ENCODE results near the gene ZBTB24. TPM values are rescaled to one million over a fixed set of nuclear protein-coding genes. Genes with fewer than 3 reads are reported as not detected.
"Not testable (repeated sequence)": the region's sequence is repeated elsewhere in the genome, so short reads cannot be mapped to it uniquely, and the experiment has no call there.

The ZBTB24 gene
- polyA plus RNA-seq, 4 donors, result 5.4 to 16.1 (median 15.3) TPM

DNA sequence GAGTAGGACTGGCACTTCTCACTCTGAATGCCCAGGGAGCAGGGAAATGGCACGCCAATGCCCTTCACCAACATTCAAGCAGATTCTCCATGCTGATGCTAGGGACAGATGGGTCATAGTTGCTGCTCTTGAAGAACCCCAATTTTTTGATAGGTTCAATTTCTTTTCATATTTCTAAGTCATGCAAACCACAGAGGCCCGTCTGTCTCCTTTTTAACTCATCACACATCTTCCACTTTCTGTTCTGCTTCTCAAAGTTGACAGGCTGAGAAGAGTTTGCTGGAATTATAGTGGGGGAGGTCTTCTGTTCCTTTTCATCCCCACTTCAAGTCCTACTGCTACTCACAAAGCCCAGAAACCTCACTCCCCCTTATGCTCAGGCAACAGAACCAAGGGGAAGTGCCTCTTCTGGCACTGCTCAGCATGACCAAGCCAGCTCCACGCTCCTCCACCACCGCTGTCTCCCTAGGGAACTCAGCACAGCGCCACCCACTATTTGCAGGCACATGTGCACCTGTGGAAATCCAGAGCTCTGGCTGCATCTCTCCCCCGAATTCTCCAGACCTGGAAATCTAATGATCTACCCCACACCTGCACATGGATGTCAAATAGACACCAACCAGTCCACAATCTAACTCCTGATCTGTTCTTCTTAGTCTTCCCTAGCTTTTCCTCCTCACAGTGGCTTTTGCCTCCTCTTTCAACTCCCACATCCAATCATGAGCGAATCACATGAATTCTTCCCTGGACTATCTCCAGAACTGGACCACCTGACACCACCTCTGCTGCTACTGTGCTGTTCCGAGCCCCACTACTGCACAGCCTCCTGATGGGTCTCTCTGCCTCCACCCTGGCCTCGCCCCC is 10.7 kb downstream of the ZBTB24 start:
- DNase-seq (ENCODE audit: low read depth in 4 of 4, low spot score in 3 of 4), result no peak

DNA sequence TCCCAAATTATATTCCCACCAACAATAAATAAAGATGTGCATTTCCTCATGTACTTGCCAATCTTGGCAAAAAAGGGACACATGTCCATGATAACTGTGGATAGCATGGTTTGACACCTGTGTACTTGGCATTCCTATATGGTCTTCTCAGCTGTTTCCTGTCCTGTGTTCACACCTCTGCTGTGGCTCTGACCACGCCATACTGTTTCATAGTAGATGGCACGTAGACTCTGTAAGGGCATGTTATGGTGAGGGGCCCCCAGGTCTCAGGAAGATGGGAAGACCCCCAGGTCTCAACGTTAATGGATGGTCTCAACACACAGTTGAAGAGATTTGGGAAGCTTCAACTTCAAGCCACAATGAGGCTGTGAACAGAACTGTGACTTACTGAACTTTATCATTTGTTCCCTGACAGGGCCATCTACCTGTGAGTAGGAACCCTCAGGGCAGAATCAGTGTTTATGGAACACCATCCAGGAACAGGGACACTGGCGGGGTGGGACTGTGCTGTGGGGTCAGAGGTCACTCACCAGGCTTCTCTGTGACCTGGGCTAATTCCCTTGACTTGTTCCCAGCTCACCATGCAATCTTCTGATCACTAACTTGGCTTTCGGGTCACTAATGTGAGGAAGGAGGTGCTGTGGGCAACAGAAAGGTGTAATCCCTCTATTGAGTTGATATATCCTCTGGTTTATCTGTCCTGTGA is 11.8 kb downstream of the ZBTB24 start:
- no peak for DNase-seq (ENCODE audit: low read depth in 4 of 4, low spot score in 3 of 4)

DNA sequence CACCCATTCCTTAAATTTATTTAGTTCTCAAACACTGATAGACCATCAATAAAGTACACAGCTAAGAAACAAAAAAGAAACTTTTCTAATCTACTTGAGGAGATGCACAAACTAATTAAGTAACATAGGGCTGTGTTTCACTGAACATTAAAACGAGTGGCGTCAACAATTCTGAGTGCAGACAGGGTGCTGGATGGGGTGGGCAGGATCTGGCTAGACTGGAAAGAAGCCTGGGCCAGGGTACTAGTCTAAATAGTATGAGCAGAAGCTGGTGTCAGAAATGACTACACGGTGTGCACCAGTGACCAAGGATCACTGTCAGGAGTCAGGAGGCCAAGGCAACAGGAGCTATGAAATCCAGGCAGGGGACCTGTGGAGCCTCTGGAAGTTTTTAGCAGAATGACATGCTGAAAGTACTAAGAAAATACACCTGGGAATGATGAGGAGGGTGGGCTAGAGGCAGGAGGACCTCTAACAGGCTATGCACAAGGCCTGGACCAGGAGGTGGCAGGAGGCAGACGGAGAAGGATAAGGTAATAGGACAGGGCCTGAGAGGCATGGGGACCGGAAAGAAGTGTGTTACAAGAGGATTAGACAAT is 13.3 kb downstream of the ZBTB24 start:
- DNase-seq (ENCODE audit: low read depth in 4 of 4, low spot score in 3 of 4), result no peak

DNA sequence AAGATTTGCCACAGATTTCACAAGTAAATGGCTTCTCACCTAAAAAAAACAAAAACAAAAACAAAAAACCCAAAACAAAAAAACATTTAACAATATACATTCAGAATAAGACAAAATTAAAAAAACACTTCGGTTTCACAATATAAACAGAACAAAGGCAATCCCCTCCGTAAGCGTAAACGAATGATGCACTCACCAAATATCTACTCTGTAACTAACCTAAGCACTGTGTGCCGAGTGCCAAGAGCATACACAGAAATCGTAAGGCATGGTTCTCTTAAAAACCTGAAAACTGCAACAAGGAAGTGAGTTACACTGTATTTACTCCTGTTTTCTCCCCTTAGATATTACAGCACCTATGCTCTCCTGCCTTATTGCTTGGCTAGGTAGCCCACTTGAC is 15.3 kb downstream of the ZBTB24 start:
- no peak for DNase-seq (ENCODE audit: low read depth in 4 of 4, low spot score in 3 of 4)

DNA sequence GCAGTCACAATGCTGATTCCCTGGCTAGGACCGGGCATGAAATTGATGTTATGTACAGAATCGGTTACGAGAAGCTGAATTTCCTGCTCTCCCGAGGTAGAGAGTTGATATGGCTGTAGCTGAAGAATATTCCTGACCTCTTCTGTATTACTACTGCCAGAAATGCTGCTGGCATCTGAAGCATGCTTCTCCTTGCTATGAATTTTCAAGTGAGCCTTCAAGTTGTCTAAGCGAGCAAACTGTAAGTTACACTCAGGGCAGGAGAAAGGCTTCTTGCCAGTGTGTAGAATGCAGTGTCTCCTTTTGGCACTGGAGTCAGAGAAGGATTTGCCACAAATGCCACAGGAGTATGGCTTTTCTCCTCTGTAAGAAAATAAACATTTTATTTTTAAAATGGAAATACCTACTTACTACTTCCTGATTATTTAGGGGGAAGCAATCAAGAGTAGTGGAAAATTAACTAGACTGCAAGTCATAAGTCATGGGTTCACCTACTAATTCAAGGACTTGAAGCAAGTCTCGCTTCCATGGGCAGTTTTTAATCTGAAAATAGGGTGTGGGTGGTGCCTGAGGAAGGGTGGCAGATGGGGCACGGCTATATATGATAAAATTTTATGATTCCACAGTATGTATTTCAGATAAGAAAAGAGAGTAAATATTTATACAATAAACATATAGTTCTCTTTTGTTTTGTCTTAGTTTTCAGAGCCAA is 16.7 kb downstream of the ZBTB24 start:
- DNase-seq (ENCODE audit: low read depth in 4 of 4, low spot score in 3 of 4), result no peak

DNA sequence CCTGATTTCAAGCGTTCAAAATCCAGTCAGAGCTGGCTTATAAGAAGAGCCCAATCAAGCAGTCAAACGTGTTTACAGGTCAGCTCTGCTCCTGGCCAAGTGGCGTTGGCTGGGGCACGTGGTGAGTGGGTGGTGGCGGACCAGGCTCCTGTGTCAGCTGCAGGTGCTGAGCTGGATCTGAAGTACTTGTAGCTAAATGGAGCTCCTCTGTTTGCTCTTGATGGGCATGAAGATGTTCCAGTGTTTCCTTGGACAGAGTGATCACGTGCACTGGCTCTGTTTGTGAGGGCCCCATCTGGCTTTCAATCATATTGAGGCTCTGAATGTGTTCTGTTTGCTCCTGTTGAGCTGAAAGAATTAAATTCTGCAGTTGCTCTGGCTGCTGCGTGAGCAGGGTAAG is 17.2 kb downstream of the ZBTB24 start:
- DNase-seq (ENCODE audit: low read depth in 4 of 4, low spot score in 3 of 4), result no peak

DNA sequence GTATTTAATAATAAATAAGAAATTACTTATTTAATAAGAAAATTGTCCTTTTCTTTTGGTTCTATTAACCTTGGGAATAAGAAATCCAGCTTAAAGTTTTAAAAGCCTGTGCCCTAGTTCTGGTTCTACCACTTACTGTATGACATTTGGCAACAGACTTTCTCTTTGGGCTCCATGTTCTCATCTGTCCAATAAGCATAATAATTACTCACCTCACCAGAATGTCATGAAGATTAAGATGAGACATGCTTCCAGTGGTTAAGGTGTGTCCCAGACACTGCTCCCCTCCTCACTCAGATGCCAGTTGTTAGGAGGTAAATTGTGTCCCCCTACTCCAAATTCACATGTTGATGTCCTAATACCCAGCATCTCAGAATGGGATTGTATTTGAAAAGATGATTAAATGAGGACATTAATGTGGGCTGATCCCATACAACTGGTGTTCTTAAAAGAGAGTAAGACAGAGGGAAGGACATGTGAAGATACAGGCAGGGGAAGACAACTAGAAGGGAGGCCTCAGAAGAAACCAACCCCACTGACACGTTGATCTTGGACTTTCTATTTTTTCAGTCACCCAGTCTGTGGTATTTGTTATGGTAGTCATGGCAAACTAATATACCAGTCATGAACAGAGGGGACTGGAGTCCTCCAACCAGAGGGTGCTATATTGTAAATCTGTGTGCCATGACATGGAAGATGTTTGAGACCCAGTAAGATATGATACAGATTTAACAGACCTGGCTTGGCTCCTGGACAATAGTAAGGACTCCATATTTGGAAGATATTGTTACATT is 21.1 kb downstream of the ZBTB24 start:
- no peak for DNase-seq (ENCODE audit: low read depth in 4 of 4, low spot score in 3 of 4)

DNA sequence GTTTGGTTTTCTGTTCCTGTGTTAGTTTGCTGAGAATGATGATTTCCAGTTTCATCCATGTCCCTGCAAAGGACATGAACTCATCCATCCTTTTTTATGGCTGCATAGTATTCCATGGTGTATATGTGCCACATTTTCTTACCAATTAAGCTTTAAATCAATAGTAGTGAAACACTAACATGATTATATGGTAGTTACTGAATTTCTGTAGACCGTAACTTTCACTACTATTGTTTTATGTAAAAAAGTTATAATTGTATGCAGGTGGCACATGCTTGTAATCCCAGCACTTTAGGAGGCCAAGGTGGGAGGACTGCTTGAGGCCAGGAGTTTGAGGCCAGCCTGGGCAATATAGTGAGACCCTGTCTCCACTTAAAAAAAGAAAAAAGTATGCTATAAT is 21.8 kb downstream of the ZBTB24 start:
- DNase-seq (ENCODE audit: low read depth in 4 of 4, low spot score in 3 of 4), result not testable (repeated sequence)

DNA sequence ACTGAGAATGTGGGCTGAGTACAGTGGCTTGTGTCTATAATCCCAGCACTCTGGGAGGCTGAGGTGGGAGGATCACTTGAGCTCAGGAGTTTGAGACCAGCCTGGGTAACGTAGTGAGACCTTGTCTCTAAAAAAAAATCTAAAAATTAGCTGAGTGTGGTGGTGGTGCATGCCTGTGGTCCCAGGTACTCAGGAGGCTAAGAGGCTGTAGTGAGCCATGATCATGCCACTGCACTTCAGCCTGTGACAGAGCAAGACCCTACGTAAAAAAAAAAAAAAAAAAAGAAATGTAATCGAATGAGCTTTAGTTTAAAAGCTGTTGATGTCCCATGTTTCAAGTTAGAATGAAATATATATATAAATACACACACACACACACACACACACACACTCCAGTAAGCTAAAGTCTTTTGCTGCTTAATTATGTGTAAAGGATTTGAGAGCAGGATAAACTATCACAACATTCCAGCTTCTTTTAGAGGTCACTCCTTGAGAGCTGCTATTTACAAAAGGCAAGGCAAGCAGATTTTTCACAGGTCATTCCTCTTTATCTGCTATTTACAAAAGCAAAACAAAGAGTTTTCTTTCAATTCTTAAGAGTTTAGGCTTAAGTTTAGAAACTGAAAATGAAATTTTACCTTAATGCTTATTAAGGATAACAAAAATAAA is 22.7 kb downstream of the ZBTB24 start:
- no peak for DNase-seq (ENCODE audit: low read depth in 4 of 4, low spot score in 3 of 4)

DNA sequence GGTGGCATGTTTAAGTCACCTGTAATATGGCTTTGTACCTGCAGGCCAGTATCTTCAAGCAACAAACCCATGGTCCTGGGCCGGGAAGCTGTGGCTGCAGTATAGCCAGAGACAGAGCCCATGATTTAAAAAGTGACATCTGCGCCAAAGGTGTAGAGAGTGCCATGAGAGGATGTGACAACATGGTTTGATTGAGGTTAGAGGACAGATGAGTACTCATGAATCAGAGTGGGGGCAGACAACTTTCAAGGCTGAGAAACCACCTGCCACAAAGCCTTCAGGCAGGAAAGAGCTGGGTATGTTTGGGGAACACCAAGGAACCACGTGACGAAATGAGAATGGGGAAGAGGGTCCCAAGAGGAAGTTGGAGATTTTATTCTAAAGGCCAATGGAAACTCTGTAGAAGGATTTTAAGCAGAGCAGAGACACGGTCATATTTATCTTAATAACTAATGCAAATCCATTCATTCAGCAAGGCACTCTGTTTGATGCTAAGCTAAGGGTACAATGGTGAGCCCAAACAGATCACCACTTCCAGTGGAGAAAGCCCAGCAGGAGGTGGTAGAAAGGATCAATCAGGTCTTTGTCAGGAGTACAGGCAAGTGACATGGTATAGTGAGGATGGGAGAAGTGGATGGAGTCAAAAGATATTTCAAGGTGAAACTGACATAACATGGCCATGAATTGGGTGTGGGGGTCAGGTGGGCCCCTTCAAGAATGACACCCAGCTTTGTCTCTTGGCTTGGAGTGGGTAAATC is 24.1 kb downstream of the ZBTB24 start:
- DNase-seq (ENCODE audit: low read depth in 4 of 4, low spot score in 3 of 4), result no peak

DNA sequence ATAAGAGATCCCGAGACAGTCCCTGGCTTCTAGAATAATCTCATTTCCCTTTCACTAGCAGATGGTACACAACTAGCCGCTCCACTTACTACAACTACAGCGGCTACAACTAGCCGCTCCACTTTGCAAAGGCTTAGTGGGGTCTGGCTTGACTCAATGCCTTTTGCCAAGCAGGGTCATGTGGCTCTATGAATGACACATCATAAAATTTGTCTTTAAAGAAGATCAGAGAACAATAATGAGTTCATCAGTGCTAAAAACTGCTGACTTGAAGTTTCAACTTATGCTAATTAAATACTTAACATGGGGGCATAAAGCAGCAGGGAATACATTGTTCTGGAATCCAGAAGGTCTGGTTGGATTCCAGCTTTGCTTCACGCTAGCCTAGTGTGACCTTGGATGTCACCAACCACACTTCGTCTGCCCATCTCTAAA is 25.4 kb downstream of the ZBTB24 start:
- no peak for DNase-seq (ENCODE audit: low read depth in 4 of 4, low spot score in 3 of 4)

DNA sequence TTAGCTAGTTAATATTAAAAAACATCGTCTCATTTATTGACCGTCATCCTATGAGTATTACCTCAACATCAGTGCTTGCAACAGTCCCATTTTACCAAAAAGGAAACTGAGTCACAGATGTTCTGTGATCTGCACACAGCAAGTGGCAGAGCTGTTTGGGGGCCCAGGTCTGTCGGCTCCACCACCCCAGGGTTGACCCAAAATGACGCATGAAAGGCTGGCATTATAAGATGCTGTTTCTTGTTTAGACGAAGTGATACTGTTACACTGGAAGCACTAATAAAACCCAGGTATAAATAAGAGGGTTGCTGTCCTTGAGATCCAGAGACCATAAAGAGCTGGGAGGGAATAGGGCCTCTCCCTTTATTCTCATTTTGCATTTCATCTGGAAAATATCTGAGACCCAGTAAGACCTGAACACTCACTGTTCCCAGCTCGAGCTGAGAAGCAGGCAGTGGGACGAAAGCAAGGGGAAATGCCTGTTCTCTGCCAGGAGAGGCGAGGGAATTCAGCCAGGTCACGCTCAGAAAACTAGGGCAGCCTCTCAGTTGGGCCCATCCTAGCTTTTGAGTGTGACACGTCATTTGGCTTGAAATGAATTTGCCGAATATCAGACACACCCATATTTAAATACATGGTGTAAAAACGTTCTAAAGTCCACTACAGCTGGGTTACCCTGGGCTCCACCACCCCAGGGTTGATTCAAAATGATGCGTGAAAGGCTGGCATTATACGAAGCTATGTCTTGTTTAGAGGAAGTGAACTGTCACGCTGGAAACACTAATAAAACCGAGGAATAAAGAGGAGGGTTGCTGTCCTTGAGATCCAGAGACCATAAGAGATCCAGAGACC is 26.1 kb downstream of the ZBTB24 start:
- no peak for DNase-seq (ENCODE audit: low read depth in 4 of 4, low spot score in 3 of 4)

DNA sequence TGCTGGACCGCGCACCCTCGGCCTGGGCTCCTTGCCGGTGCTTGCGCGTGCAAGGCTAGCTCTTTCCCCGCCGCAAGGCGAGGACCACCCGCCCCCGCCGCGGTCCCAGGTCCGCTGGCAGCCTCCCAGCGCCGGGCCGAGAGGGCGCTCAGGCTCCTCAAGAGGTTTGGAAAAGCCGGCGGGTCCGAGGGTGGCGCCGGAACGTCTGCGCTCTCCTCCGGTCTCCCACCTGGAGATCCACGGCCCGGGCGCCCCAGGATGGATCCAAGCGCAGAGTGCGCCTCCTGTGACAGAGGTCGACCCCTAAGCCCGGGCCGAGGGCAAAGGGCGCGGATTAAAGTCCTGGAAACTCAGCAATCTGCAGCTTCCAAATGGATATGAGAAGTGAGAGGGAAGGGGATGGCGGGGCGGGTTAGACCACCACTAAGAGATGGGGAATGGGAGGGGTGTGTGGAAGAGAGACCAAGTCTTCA is 26.9 kb downstream of the ZBTB24 start:
- no peak for DNase-seq (ENCODE audit: low read depth in 4 of 4, low spot score in 3 of 4)

DNA sequence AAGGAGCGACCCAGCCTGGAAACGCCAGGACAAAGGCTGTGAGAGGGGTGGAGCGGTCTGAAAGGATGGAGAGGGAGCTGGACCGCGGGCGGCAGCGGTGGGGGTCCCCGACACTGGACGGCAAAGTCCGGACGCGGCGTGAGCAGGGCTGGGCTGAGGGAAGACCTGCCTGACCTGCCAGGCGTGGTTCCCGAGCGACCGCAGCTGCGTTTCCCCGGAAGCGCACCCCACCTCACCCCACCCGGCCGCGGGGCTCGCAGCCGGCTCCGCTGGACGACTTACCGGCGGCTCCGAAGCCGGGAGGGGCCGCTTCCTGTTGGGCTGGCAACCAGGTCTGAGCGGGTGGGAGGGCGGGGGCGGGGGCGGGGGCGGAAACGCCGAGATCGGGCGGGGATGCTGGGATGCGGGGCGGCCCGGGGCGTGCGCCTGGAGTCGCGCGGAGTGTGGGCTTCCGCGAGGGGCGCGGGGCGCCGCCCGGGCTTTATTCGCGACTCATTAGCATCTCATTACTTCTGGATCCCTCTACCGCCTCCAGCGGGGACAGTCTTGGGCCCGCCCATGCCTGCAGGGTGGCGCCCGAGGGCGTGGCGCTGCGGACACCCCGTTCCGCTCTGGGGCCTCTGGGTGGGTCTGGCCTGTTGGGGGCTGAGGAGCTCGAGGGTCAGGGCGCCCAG is 27.4 kb downstream of the ZBTB24 start, which contains the start of gene MICAL1:
Gene MICAL1, minus strand, starts transcription at position 336 of the 674 bp plus-strand sequence. CDS start 1,576 bp downstream, outside the sequence.
- no peak for DNase-seq (ENCODE audit: low read depth in 4 of 4, low spot score in 3 of 4)

DNA sequence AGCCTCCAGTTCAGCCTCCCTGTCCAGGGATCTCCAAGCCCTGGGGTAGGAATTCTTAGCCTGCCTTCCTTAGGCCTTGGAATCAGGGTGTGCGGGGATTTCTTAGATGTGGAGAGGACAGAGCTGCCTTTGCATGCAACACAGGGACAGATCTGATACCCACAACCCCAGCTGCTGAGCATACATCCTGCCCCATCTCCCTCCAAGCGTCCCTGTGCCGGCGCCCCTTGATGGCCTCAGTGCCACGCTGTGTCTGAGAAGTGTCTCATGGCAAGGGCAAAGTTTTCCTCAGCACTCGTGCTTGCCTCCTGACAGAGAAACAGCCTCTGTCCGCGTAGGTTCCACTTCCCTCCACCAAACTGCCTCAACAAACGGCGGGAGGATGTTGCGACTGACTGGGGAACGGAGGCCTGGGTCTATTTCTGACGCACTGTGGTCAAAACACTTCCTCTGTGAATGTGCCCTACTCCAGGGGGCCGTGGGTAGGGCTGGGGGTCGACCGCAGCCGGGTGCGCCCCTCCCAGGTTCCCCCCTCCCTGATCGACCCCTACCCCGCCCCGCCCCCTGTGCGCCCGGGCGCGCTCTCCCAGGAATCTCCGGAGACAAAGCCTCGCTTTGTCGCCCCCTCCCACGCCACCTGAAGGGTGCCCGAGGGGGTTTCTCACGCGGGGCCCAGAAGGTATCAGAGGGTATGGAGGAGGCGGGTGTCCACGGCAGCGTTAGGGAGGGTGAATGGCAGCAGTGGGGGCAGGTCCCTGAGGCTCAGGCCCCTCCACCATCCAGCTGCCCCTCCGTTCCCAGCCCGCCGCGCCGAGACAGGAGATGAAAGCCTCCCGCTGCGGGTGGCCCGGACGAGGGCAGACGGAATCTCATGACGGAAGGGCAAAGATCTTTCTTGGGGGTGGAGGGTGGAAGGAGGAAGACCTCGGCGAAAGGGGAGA is 28.3 kb downstream of the ZBTB24 start:
- no peak for DNase-seq (ENCODE audit: low read depth in 4 of 4, low spot score in 3 of 4)
